HCT116 (cell line): ENCODE measurements around the gene CIB1. TPM values are rescaled to one million over a fixed set of nuclear protein-coding genes. Genes with fewer than 3 reads are reported as not detected.

Experiments used
- ATAC-seq: fragments of 200-7000 bp; cut with Tn5 transposase; 2 replicates; pipeline ENCODE4 v1.9.1; 2020; ENCODE audit warnings: mild to moderate bottlenecking, moderate library complexity
- BruUV-seq: library from RNA; stranded (reverse); fragments of 400-500 nt; replicated peaks from 2 replicates; lab custom pipeline; 2021; lab: Mats Ljungman, UMichigan
- CTCF ChIA-PET: fragments of 300-600 bp; sonication (Branson Sonifier 250); formaldehyde crosslinking; loops from one replicate; lab custom pipeline; 2021; ENCODE audit warnings: antibody characterized with exemption; lab: Charles Lee
- POLR2A ChIA-PET: fragments of 300-600, 350-600 bp; sonication (Branson Sonifier 250); formaldehyde crosslinking; loops from one replicate; lab custom pipeline; 2021; ENCODE audit warnings: antibody characterized with exemption; lab: Charles Lee
- RAD21 ChIA-PET, 2 experiments: fragments of 300-600 bp; sonication (Branson Sonifier 250); formaldehyde crosslinking; loops; one replicate each; lab custom pipeline; 2023; ENCODE audit warnings: low total read pairs in 2 of 2; ENCODE audit not compliant: uncharacterized antibody in 2 of 2, unreplicated experiment in 2 of 2, low non-redundant PET in 1 of 2; lab: Charles Lee
- DNase-seq: peaks from one replicate; pipeline ENCODE4 v3.0.0-alpha.2; 2010; ENCODE audit warnings: low read depth, low spot score
- H2AFZ ChIP-seq: fragments of 200-600 bp; shearing (Covaris generic), sonication (generic); 2 replicates; pipeline ENCODE4 v1.6.1; 2017; ENCODE audit warnings: low read depth, mixed run types, mixed read lengths, antibody characterized with exemption, low read length; ENCODE audit not compliant: poor library complexity, severe bottlenecking
- H3K27ac ChIP-seq: 2 replicates; pipeline ENCODE4 v1.5.1; 2012; ENCODE audit warnings: low read depth, low read length
- H3K27me3 ChIP-seq: fragments of 200-600 bp; sonication (generic); 2 replicates; pipeline ENCODE4 v1.6.1; 2016; ENCODE audit warnings: mixed run types, low read length, mixed read lengths; ENCODE audit not compliant: insufficient read depth
- H3K36me3 ChIP-seq, 2 experiments: fragments of 200-500 bp in 1 of 2; fragments of 200-600 bp in 1 of 2; sonication (Bioruptor generic) in 1 of 2; sonication (generic) in 1 of 2; 2 replicates each; pipeline versions ENCODE4 v1.5.1 to v1.6.1; 2014 to 2016; ENCODE audit warnings: low read length in 2 of 2, inconsistent platforms in 1 of 2, mixed read lengths in 1 of 2, mixed run types in 1 of 2; ENCODE audit not compliant: insufficient read depth in 2 of 2, control insufficient read depth in 1 of 2
- H3K4me1 ChIP-seq, 2 experiments: fragments of 200-600 bp in 1 of 2; sonication (generic) in 1 of 2; 2 replicates each; pipeline versions ENCODE4 v1.5.1 to v1.6.1; 2012 to 2017; ENCODE audit warnings: low read length in 2 of 2, inconsistent platforms in 1 of 2, mild to moderate bottlenecking in 1 of 2, mixed read lengths in 1 of 2, mixed run types in 1 of 2, moderate library complexity in 1 of 2; ENCODE audit not compliant: insufficient read depth in 2 of 2, control insufficient read depth in 1 of 2
- H3K4me2 ChIP-seq: fragments of 200-600 bp; sonication (generic); 2 replicates; pipeline ENCODE4 v1.6.1; 2017; ENCODE audit warnings: mixed run types, low read length, mixed read lengths
- H3K4me3 ChIP-seq, 2 experiments: fragments of 200-600 bp in 1 of 2; sonication (generic) in 1 of 2; replicated peaks in 1 of 2; 2 replicates each; pipeline ENCODE4 v1.5.1; 2011 to 2016; ENCODE audit warnings: low read length in 2 of 2, control low read depth in 1 of 2, low read depth in 1 of 2, mild to moderate bottlenecking in 1 of 2, mixed read lengths in 1 of 2, mixed run types in 1 of 2
- H3K79me2 ChIP-seq: fragments of 200-600 bp; sonication (generic); 2 replicates; pipeline ENCODE4 v1.6.1; 2017; ENCODE audit warnings: mild to moderate bottlenecking, mixed run types, low read length, moderate library complexity, mixed read lengths; ENCODE audit not compliant: insufficient read depth
- H3K9ac ChIP-seq: fragments of 200-600 bp; sonication (generic); 2 replicates; pipeline ENCODE4 v1.6.1; 2016; ENCODE audit warnings: low read length, mixed read lengths
- H3K9me2 ChIP-seq: fragments of 200-600 bp; sonication (generic), shearing (Covaris generic); 2 replicates; pipeline ENCODE4 v1.6.1; 2017; ENCODE audit warnings: mixed run types, mild to moderate bottlenecking, moderate library complexity; ENCODE audit not compliant: insufficient read depth
- H3K9me3 ChIP-seq, 2 experiments: fragments of 200-500 bp in 1 of 2; fragments of 200-600 bp in 1 of 2; sonication (Bioruptor generic) in 1 of 2; sonication (generic) in 1 of 2; 2 replicates each; pipeline ENCODE4 v1.6.1; 2014 to 2017; ENCODE audit warnings: low read length in 2 of 2, mixed read lengths in 2 of 2, inconsistent platforms in 1 of 2, low read depth in 1 of 2, mild to moderate bottlenecking in 1 of 2, mixed run types in 1 of 2, moderate library complexity in 1 of 2; ENCODE audit not compliant: control insufficient read depth in 1 of 2, insufficient read depth in 1 of 2
- H4K20me1 ChIP-seq: fragments of 200-600 bp; sonication (generic), shearing (Covaris generic); 2 replicates; pipeline ENCODE4 v1.6.1; 2017; ENCODE audit warnings: mixed run types, mild to moderate bottlenecking, moderate library complexity; ENCODE audit not compliant: insufficient read depth
- EGR1 ChIP-seq: IDR thresholded peaks from 2 replicates; pipeline ENCODE4 v1.6.1; 2012; ENCODE audit warnings: low read depth
- EZH2 ChIP-seq: fragments of 200-600 bp; sonication (generic); IDR thresholded peaks from 2 replicates; pipeline ENCODE4 v1.6.1; 2017; ENCODE audit warnings: antibody characterized with exemption, mixed run types
- EZH2phosphoT487 ChIP-seq: fragments of 200-600 bp; IDR thresholded peaks from 2 replicates; pipeline ENCODE4 v1.6.1; 2018; ENCODE audit warnings: antibody characterized with exemption, borderline replicate concordance
- SIN3A ChIP-seq: IDR thresholded peaks from 2 replicates; pipeline ENCODE4 v1.6.1; 2012; ENCODE audit warnings: low read depth
- SRF ChIP-seq: IDR thresholded peaks from 2 replicates; pipeline ENCODE4 v1.6.1; 2012; ENCODE audit warnings: low read depth
- TCF7L2 ChIP-seq: IDR thresholded peaks from 2 replicates; pipeline ENCODE4 v1.7.0; 2011; ENCODE audit warnings: borderline replicate concordance, inconsistent platforms; ENCODE audit not compliant: insufficient read depth, insufficient read length; ENCODE audit errors: extremely low read depth
- YY1 ChIP-seq: IDR thresholded peaks from 2 replicates; pipeline ENCODE4 v1.6.1; 2011; ENCODE audit warnings: low read length, low read depth, moderate library complexity, mild to moderate bottlenecking; ENCODE audit not compliant: insufficient replicate concordance; ENCODE audit errors: extremely low read depth
- intact Hi-C: fragments of 100-400 bp; cut with micrococcal nuclease; formaldehyde crosslinking; loops from 2 replicates; pipeline ENCODE4 v1.10.0; 2022
- total RNA-seq: library from RNA; stranded (reverse); gene quantifications from one replicate; pipeline ENCODE4 v1.2.1, GENCODE V29; 2021; ENCODE audit not compliant: unreplicated experiment
- TF ChIP-seq, protein P1 (sequence below), 3 experiments: fragments of 200-600 bp in 1 of 3; sonication (generic) in 1 of 3; IDR thresholded peaks in 2 of 3; conservative IDR thresholded peaks in 1 of 3; 2 replicates each; pipeline ENCODE4 v1.5.1; 2012 to 2017; ENCODE audit warnings: low read depth in 2 of 3, low read length in 2 of 3, antibody characterized with exemption in 1 of 3, borderline replicate concordance in 1 of 3, control low read depth in 1 of 3, mild to moderate bottlenecking in 1 of 3, mixed read lengths in 1 of 3, mixed run types in 1 of 3, moderate library complexity in 1 of 3; ENCODE audit not compliant: insufficient read depth in 1 of 3
- TF ChIP-seq, protein P2 (sequence below): IDR thresholded peaks from 2 replicates; pipeline ENCODE4 v1.6.1; 2012; ENCODE audit warnings: low read depth
- TF ChIP-seq, protein P3 (sequence below): IDR thresholded peaks from 2 replicates; pipeline ENCODE4 v1.6.1; 2011; ENCODE audit warnings: mild to moderate bottlenecking, low read length, moderate library complexity; ENCODE audit not compliant: insufficient replicate concordance; ENCODE audit errors: extremely low read depth
- TF ChIP-seq, protein P4 (sequence below): IDR thresholded peaks from 2 replicates; pipeline ENCODE4 v1.6.1; 2012

The CIB1 gene
- total RNA-seq, 1 experiment from 2014 or later, result 92.7 TPM

DNA sequence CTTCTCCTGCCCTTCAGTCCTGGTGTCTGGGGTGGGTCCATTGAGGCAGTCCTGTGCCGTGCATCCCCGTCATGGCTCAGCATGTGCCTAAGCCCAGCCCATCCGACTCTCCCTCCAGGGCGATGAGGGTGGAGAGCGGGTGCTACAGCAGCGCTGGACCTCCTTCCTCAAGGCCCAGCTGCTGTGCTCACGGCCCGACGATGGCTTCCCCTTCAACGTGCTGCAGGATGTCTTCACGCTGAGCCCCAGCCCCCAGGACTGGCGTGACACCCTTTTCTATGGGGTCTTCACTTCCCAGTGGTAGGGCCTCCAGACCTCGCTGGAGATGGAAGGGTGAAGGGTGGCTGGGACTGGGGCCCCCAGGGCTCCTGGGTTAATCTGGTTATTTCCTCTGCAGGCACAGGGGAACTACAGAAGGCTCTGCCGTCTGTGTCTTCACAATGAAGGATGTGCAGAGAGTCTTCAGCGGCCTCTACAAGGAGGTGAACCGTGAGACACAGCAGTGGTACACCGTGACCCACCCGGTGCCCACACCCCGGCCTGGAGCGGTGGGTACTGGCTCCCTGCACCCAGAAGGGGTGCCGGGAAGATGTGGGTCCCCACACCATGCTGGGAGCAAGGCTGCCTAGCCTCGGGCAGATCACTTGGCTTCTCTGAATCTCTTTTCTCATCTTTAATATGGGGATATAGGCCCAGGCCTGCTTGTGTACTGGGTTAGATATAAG, 10.1 kb downstream of the CIB1 start (continued):
- TF ChIP-seq, protein P1, sequence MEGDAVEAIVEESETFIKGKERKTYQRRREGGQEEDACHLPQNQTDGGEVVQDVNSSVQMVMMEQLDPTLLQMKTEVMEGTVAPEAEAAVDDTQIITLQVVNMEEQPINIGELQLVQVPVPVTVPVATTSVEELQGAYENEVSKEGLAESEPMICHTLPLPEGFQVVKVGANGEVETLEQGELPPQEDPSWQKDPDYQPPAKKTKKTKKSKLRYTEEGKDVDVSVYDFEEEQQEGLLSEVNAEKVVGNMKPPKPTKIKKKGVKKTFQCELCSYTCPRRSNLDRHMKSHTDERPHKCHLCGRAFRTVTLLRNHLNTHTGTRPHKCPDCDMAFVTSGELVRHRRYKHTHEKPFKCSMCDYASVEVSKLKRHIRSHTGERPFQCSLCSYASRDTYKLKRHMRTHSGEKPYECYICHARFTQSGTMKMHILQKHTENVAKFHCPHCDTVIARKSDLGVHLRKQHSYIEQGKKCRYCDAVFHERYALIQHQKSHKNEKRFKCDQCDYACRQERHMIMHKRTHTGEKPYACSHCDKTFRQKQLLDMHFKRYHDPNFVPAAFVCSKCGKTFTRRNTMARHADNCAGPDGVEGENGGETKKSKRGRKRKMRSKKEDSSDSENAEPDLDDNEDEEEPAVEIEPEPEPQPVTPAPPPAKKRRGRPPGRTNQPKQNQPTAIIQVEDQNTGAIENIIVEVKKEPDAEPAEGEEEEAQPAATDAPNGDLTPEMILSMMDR (IDR thresholded peaks at IDR 0.05 in 2 of 3, conservative IDR thresholded peaks at IDR 0.05 in 1 of 3; ENCODE audit: borderline replicate concordance in 1 of 3, insufficient read depth in 1 of 3, low read depth in 2 of 3, low read length in 2 of 3), result no peak
- TF ChIP-seq TCF7L2, result no peak

DNA sequence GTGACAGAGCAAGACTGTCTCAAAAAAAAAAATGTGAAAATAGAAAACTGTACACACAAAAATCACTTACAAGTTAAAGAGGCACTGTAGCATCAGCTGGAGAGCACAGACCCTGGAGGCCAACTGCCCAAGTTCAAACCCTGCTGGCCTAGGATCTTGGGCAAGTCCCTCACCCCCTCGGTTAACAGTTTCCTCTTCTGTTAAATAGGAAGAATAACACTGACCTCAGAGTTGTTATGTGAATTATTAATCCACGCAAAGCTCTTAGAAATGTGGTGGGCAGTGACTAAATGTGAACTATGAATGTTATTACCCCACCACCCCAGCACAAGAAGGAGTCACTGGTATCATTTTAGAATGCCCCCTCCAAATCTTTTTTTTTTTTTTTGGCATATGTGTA, 11.2 kb downstream of the CIB1 start:
- no peak overlapping the region for H3K9ac ChIP-seq
- H3K79me2 ChIP-seq, result peaks cover 14% of the 10 kb centered on the region; the same call in 1 of the 2 replicates
- DNase-seq, result no peak
- CTCF ChIA-PET, result interaction anchor here (1.0 kb wide), 1 partner anchor 11 kb away, joined by 4 read pairs; the partner anchor contains the start of genes CIB1 and GDPGP1
- H3K4me3 ChIP-seq, result no peak overlapping the region
- RAD21 ChIA-PET, result no interaction called here
- ATAC-seq, result no peak
- H3K27me3 ChIP-seq, result no peaks in the 10 kb centered on the region
- intact Hi-C loops, result no loop called here
- no peaks in the 10 kb centered on the region for H3K9me3 ChIP-seq
- no peak overlapping the region for H3K27ac ChIP-seq
- BruUV-seq, result no TSS peak
- peaks cover 37% of the 10 kb centered on the region in 2 experiments for H3K36me3 ChIP-seq
- H4K20me1 ChIP-seq, result no peaks in the 10 kb centered on the region
- no peak overlapping the region for H2AFZ ChIP-seq
- POLR2A ChIA-PET, result interaction anchor here (0.7 to 2.4 kb wide), 2 partner anchors 11 to 406 kb away, joined by 4 to 8 read pairs; partner anchors contain the start of genes CIB1 and GDPGP1
- H3K4me1 ChIP-seq, result peaks cover 0 to 16% of the 10 kb centered on the region in 2 experiments; a peak in 3 of 4 replicates
- H3K9me2 ChIP-seq, result no peaks in the 10 kb centered on the region
- no peak overlapping the region for H3K4me2 ChIP-seq
- no peak for TF ChIP-seq YY1
- no peak for TF ChIP-seq SIN3A
- TF ChIP-seq, protein P2, sequence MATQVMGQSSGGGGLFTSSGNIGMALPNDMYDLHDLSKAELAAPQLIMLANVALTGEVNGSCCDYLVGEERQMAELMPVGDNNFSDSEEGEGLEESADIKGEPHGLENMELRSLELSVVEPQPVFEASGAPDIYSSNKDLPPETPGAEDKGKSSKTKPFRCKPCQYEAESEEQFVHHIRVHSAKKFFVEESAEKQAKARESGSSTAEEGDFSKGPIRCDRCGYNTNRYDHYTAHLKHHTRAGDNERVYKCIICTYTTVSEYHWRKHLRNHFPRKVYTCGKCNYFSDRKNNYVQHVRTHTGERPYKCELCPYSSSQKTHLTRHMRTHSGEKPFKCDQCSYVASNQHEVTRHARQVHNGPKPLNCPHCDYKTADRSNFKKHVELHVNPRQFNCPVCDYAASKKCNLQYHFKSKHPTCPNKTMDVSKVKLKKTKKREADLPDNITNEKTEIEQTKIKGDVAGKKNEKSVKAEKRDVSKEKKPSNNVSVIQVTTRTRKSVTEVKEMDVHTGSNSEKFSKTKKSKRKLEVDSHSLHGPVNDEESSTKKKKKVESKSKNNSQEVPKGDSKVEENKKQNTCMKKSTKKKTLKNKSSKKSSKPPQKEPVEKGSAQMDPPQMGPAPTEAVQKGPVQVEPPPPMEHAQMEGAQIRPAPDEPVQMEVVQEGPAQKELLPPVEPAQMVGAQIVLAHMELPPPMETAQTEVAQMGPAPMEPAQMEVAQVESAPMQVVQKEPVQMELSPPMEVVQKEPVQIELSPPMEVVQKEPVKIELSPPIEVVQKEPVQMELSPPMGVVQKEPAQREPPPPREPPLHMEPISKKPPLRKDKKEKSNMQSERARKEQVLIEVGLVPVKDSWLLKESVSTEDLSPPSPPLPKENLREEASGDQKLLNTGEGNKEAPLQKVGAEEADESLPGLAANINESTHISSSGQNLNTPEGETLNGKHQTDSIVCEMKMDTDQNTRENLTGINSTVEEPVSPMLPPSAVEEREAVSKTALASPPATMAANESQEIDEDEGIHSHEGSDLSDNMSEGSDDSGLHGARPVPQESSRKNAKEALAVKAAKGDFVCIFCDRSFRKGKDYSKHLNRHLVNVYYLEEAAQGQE, result no peak
- no peak for TF ChIP-seq EZH2
- TF ChIP-seq, protein P3, sequence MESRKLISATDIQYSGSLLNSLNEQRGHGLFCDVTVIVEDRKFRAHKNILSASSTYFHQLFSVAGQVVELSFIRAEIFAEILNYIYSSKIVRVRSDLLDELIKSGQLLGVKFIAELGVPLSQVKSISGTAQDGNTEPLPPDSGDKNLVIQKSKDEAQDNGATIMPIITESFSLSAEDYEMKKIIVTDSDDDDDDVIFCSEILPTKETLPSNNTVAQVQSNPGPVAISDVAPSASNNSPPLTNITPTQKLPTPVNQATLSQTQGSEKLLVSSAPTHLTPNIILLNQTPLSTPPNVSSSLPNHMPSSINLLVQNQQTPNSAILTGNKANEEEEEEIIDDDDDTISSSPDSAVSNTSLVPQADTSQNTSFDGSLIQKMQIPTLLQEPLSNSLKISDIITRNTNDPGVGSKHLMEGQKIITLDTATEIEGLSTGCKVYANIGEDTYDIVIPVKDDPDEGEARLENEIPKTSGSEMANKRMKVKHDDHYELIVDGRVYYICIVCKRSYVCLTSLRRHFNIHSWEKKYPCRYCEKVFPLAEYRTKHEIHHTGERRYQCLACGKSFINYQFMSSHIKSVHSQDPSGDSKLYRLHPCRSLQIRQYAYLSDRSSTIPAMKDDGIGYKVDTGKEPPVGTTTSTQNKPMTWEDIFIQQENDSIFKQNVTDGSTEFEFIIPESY, result no peak
- TF ChIP-seq, protein P1 (IDR thresholded peaks at IDR 0.05 in 2 of 3, conservative IDR thresholded peaks at IDR 0.05 in 1 of 3; ENCODE audit: borderline replicate concordance in 1 of 3, insufficient read depth in 1 of 3, low read depth in 2 of 3, low read length in 2 of 3), result no peak
- TF ChIP-seq, protein P4, sequence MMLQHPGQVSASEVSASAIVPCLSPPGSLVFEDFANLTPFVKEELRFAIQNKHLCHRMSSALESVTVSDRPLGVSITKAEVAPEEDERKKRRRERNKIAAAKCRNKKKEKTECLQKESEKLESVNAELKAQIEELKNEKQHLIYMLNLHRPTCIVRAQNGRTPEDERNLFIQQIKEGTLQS, result no peak
- no peak for TF ChIP-seq EGR1
- no peak for TF ChIP-seq EZH2phosphoT487
- no peak for TF ChIP-seq SRF
